ENCODE measurements around the gene LSM3. TPM values are rescaled to one million over a fixed set of nuclear protein-coding genes. Genes with fewer than 3 reads are reported as not detected.

LSM3 gene
- total and polyA plus RNA-seq, 2 of the 4 experiments (the other 2 are of a cell fraction), result 3.4 to 11.5 TPM

DNA sequence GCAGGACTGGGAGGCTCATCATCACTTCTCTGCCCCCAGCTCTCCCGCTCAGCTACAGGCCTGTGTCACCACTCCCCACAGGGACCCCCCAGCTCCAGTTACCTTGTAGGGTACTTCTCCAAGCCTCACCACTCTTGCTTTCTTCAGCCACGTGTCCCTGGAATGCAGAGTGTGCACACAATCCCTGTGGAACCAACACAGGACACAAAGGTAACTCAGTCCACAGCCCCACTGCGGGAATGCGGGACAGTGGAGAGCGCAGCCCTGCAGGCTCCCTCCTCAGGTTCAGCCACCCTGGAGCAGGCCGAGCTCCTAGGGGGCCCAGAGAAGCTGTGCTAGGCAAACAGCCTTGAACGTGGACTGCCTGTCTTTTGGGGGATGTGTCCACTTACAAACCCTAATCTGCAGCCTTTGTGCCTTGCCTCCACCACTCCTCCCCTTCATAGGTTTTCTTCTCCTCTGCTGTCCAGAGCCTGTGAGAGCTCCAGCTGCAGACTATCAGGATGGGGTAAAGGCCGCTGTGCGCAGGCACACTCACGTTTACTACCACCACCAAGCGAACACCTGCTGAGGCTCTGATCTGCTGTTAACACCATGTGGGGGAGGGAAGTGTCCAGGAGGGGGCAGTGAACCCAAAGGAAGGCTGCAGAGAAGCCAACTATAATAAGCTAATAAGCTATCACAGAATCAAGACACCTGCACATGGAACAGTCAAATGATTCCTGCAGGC, 26.2 kb upstream of the LSM3 start:
- WGBS, 2 experiments (ENCODE audit: extremely low coverage in 2 of 2, insufficient read length in 1 of 2), result no CpG with 5 or more reads among the region's 11 CpGs
- intact Hi-C loops (cut with micrococcal nuclease), result no loop called here
- POLR2A ChIA-PET (ENCODE audit: unreplicated experiment), result interaction anchor here (1.2 kb wide), 1 partner anchor 26 kb away, joined by 3 read pairs; the partner anchor contains the start of gene LSM3
- H4K20me1 ChIP-seq (ENCODE audit: insufficient read depth, low read length), result no peaks in the 10 kb centered on the region
- no peak for DNase-seq
- H3K9me1 ChIP-seq (ENCODE audit: insufficient read depth, low read length), result no peaks in the 10 kb centered on the region; the same call in 1 of the 2 replicates
- no peaks in the 10 kb centered on the region for H3K9me3 ChIP-seq (ENCODE audit: control insufficient read depth, insufficient read depth, low read length)
- no peak overlapping the region for H3K18ac ChIP-seq (ENCODE audit: low read depth, low read length)
- no peak overlapping the region for H2AK5ac ChIP-seq (ENCODE audit: low read depth, low read length)
- no peak overlapping the region for H3K4ac ChIP-seq (ENCODE audit: low read depth, low read length)
- no peak for TF ChIP-seq BHLHE40 (IDR thresholded peaks at IDR 0.05; ENCODE audit: low read depth, low read length)
- TF ChIP-seq, protein P1, sequence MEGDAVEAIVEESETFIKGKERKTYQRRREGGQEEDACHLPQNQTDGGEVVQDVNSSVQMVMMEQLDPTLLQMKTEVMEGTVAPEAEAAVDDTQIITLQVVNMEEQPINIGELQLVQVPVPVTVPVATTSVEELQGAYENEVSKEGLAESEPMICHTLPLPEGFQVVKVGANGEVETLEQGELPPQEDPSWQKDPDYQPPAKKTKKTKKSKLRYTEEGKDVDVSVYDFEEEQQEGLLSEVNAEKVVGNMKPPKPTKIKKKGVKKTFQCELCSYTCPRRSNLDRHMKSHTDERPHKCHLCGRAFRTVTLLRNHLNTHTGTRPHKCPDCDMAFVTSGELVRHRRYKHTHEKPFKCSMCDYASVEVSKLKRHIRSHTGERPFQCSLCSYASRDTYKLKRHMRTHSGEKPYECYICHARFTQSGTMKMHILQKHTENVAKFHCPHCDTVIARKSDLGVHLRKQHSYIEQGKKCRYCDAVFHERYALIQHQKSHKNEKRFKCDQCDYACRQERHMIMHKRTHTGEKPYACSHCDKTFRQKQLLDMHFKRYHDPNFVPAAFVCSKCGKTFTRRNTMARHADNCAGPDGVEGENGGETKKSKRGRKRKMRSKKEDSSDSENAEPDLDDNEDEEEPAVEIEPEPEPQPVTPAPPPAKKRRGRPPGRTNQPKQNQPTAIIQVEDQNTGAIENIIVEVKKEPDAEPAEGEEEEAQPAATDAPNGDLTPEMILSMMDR (conservative IDR thresholded peaks at IDR 0.05; ENCODE audit: low read depth, low read length), result 0 out of 2 replicates have a peak, but pooled peaks have one; percentile 18
- no peaks in the 10 kb centered on the region for H3K27me3 ChIP-seq (ENCODE audit: control insufficient read depth, insufficient read depth, low read length)
- no peak for ATAC-seq (ENCODE audit: low read depth)
- no peak overlapping the region for H2BK20ac ChIP-seq (ENCODE audit: low read depth, low read length)
- CTCF ChIA-PET, result no interaction called here
- no peak overlapping the region for H4K8ac ChIP-seq (ENCODE audit: low read depth in 2 of 2, low read length in 2 of 2)
- H4K91ac ChIP-seq (ENCODE audit: insufficient read depth, low read depth, low read length), result no peak overlapping the region
- H3K4me3 ChIP-seq (ENCODE audit: insufficient read depth, low read depth, low read length), result no peak overlapping the region
- H2AFZ ChIP-seq (replicated peaks; ENCODE audit: low read length, poor library complexity), result no peak overlapping the region
- in situ Hi-C loops (cut with MboI; ENCODE audit: low sequenced_read_pairs), result no loop called here
- no peaks in the 10 kb centered on the region for H3K4me1 ChIP-seq (ENCODE audit: control insufficient read depth, insufficient read depth, low read length)
- no TSS peak for BruUV-seq (replicated peaks)
- no peak overlapping the region for H3K56ac ChIP-seq (ENCODE audit: extremely low read depth, insufficient read depth, low read length)
- no peak overlapping the region for H3K23ac ChIP-seq (ENCODE audit: low read depth, low read length)
- H2AK9ac ChIP-seq (replicated peaks; ENCODE audit: low read depth, low read length, poor library complexity), result no peak overlapping the region
- H2BK120ac ChIP-seq (ENCODE audit: low read depth, low read length), result no peak overlapping the region
- H4K5ac ChIP-seq (ENCODE audit: low read depth, low read length), result no peak overlapping the region
- no peak overlapping the region for H3K14ac ChIP-seq (replicated peaks; ENCODE audit: low read depth, low read length)
- no peak overlapping the region for H2BK5ac ChIP-seq (ENCODE audit: low read depth, low read length, poor library complexity, severe bottlenecking)
- dilution Hi-C loops (cut with HindIII; ENCODE audit: low sequenced_read_pairs, unreplicated experiment), result no loop called here
- no peak overlapping the region for H2BK15ac ChIP-seq (ENCODE audit: low read depth, low read length)
- peaks cover 64% of the 10 kb centered on the region for H3K36me3 ChIP-seq (ENCODE audit: control insufficient read depth, insufficient read depth, low read length)
- peaks cover 19 to 29% of the 10 kb centered on the region in 2 experiments for H3K79me1 ChIP-seq (ENCODE audit: low read depth in 1 of 2, low read length in 2 of 2)
- H3K4me2 ChIP-seq (ENCODE audit: low read depth, low read length), result no peak overlapping the region
- H3K9ac ChIP-seq (ENCODE audit: low read depth, low read length), result no peak overlapping the region
- no peak overlapping the region for H3K27ac ChIP-seq (ENCODE audit: insufficient read depth, low read length)
